GM21515 (cell line): ENCODE results near the gene ILDR1.

Source experiments
- ATAC-seq: cut with Tn5 transposase; IDR thresholded peaks from one replicate; pipeline ENCODE4 v1.9.1; 2021; ENCODE audit not compliant: unreplicated experiment

ILDR1 gene

GRCh38 chr3:122021037-122021436 is 1.0 kb downstream of the ILDR1 start:
- ATAC-seq = no peak

DNA sequence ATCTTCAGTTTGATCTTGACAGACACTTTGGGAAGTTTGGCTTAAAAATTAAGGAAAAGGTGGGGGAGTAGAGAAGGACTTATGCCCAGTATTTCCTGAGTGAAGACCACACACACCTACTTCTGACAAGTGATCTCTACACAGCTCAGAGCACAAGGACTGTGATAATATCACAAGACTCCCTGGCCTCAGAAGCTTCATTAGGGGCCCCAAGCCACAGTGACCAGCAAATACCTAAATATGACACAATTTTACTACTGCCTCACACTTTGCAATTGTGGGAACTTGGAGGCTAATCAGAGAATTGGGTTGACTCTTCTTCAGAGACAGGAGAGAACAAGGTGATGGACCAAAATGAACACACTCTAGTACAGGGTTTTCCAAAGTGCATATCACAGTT is 2.6 kb downstream of the ILDR1 start:
- no peak for ATAC-seq

GRCh38 chr3:122014741-122015140 is 7.3 kb downstream of the ILDR1 start:
- ATAC-seq = peak; percentile 63

GRCh38 chr3:122013448-122013925 is 8.6 kb downstream of the ILDR1 start:
- ATAC-seq = no peak

DNA sequence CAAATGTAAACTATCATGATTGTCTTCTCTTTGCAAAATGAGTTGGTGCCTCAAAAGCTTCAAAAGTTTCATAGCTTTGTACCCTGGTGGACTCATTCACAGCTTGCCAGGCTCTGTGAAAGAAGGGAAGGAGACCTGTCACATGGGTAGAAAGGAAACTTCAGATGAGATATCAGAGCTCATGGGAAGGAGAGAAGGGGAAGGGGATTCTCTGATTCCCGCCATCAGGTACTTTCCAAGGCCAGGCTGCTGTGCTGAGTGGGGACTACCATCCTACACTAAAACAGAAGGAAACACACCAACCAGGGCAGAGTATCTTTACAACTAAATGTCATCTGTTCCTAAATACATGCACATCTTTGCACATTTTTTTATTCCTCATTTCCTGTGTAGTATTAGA is 9.2 kb downstream of the ILDR1 start:
- ATAC-seq = no peak

GRCh38 chr3:122011396-122011795 is 10.7 kb downstream of the ILDR1 start:
- ATAC-seq = no peak

DNA sequence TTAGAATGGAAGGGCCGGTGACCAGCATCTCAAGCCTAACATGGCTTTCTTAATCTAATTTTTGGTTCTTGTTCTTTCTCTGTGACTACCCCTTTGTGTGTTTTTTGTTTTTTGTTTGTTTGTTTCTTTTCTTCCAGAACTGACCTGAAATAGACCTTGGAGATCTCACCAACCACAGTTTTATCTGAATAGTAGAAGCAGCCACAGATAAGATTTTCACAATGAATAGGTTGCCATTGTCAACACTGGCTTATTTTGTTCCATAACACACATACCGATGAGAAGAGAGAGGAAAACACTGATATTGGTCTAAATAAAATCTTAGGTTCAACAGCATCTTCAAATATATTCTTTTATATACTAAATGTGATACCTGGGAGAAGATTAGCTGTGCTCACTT is 11.5 kb downstream of the ILDR1 start:
- no peak for ATAC-seq

- ATAC-seq = no peak
These were observed 13.9 kb downstream of the ILDR1 start for GRCh38 chr3:122008166-122008565.

GRCh38 chr3:122006267-122006666 is 15.8 kb downstream of the ILDR1 start:
- no peak for ATAC-seq

- ATAC-seq = peak; percentile 29
These were observed 17.0 kb downstream of the ILDR1 start for GRCh38 chr3:122004991-122005565.

DNA sequence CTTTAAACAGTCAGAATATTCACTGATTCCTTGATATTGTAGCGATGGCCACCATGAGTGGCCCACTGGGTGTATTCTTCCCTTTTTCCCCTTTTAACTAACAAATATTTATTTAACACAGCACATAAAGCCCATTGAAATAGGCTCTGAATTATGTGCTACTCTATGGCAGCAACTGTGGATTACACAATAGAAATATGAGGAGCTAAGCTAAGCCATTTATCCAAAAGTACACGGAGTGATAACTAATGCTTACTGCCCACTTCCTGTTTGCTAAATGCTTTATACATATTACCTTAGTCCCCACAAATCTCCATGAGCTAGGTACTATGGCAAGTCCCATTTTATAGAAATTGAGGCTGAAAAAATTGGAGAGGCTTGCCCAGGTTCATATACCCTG is 17.9 kb downstream of the ILDR1 start:
- no peak for ATAC-seq

- no peak for ATAC-seq
These were observed 18.4 kb downstream of the ILDR1 start for GRCh38 chr3:122003606-122004005.

GRCh38 chr3:122003112-122003511 is 18.9 kb downstream of the ILDR1 start:
- no peak for ATAC-seq

- ATAC-seq = no peak
These were observed 19.4 kb downstream of the ILDR1 start for GRCh38 chr3:122002611-122003010.

- no peak for ATAC-seq
These were observed 20.2 kb downstream of the ILDR1 start for GRCh38 chr3:122001892-122002291.

- ATAC-seq = no peak
These were observed 21.0 kb downstream of the ILDR1 start for GRCh38 chr3:122000936-122001605.

DNA sequence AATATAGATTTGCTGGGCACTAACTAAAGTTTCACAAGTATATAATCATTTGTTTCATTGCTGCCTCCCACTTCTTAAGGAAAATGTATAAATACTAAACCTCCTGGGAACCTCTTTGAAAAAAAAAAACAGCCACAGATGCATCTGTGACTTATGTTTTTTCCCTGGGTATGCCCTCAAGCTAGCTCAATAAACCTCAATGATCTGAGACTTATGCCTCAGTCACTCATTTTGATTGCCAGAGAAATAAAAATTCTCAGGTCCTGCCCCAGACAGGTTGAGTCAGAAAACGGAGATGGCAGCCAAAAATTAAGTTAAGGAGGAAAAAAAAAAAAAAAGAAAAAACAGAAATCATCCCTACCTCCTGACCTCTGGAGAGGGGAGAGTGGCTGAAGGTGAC is 22.1 kb downstream of the ILDR1 start:
- no peak for ATAC-seq

GRCh38 chr3:121998611-121999473 is 23.2 kb downstream of the ILDR1 start:
- no peak for ATAC-seq

GRCh38 chr3:121998030-121998580 is 23.9 kb downstream of the ILDR1 start:
- ATAC-seq = no peak

DNA sequence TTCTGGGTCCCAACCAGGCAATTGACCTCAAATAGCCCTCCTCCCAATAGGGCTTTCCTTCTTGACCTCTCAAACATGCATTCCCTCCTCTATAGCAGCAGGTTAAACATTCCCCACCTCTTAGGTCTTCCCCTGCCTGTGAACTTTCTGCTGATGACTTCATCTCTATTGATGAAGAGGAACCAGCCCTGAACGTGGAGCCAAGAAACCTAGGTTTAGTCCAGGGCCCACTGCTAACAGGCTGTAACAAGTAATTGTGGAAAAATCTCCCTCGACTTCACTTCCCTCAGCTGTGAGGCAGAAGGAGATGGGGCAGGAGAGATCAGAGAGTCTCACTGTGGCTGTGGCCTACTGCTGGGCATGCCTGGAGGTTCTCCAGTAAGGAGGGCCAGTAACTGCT is 24.7 kb downstream of the ILDR1 start:
- ATAC-seq = no peak

GRCh38 chr3:121996441-121996840 is 25.6 kb downstream of the ILDR1 start:
- no peak for ATAC-seq
